H1 (cell line): ENCODE data around the gene DNAH8. TPM values are rescaled to one million over a fixed set of nuclear protein-coding genes. Genes with fewer than 3 reads are reported as not detected.

Experiments used
- CBX8 ChIP-seq: fragments of 300-800, 300-1000 bp; sonication (generic); IDR thresholded peaks from 2 replicates; pipeline ENCODE4 v1.7.1; 2016; ENCODE audit warnings: low read depth, low read length, borderline replicate concordance
- E2F6 ChIP-seq: IDR thresholded peaks from 2 replicates; pipeline ENCODE4 v1.6.1; 2012; ENCODE audit warnings: inconsistent platforms
- FOSL1 ChIP-seq: IDR thresholded peaks from 2 replicates; pipeline ENCODE4 v1.6.1; 2011; ENCODE audit warnings: mild to moderate bottlenecking, low read depth, low read length, moderate library complexity; ENCODE audit not compliant: insufficient read depth
- KDM1A ChIP-seq: fragments of 200-600, 300-600 bp; sonication (generic); IDR thresholded peaks from 2 replicates; pipeline ENCODE4 v1.7.1; 2016; ENCODE audit warnings: mild to moderate bottlenecking, low read length, borderline replicate concordance
- POU5F1 ChIP-seq: IDR thresholded peaks from 2 replicates; pipeline ENCODE4 v1.6.1; 2011; ENCODE audit warnings: low read depth, mild to moderate bottlenecking, low read length, moderate library complexity
- RXRA ChIP-seq: IDR thresholded peaks from 2 replicates; pipeline ENCODE4 v1.6.1; 2011; ENCODE audit warnings: low read depth, mild to moderate bottlenecking, low read length, moderate library complexity; ENCODE audit not compliant: insufficient read depth
- SP2 ChIP-seq: IDR thresholded peaks from 2 replicates; pipeline ENCODE4 v1.6.1; 2012; ENCODE audit warnings: mild to moderate bottlenecking, low read length, inconsistent platforms
- TCF12 ChIP-seq: IDR thresholded peaks from 2 replicates; pipeline ENCODE4 v1.6.1; 2011; ENCODE audit warnings: low read depth, mild to moderate bottlenecking, low read length
- ZNF274 ChIP-seq: IDR thresholded peaks from 2 replicates; pipeline ENCODE4 v1.7.0; 2012; ENCODE audit warnings: low read length, borderline replicate concordance; ENCODE audit errors: extremely low read depth
- polyA plus RNA-seq, 7 experiments: library from polyadenylated mRNA; depleted of rRNA in 3 of 7; stranded (reverse) in 5 of 7; unstranded in 2 of 7; fragments of >200 nt in 5 of 7; fragments of 200-250 nt in 2 of 7; gene quantifications; 1 replicate in 5 of 7; 2 replicates in 1 of 7; 4 replicates in 1 of 7; pipeline versions ENCODE4 v1.2.1 to v1.2.3, GENCODE V29; 2011 to 2013; ENCODE audit warnings: missing spikeins in 2 of 7, mixed read lengths in 2 of 7
- total RNA-seq: library from RNA; stranded (reverse); fragmentation: NEBNext Ultra II Directional; extraction: Animal tissue kit (Norgen Biotek cat#: 25700); gene quantifications from 2 replicates; pipeline ENCODE4 v1.2.1, GENCODE V29; 2021

DNAH8 gene
- total and polyA plus RNA-seq, 2 of the 8 experiments (the other 6 are each of a cell fraction or from before 2014, with no cell fraction given): under 0.01 TPM; not detected in 1

DNA sequence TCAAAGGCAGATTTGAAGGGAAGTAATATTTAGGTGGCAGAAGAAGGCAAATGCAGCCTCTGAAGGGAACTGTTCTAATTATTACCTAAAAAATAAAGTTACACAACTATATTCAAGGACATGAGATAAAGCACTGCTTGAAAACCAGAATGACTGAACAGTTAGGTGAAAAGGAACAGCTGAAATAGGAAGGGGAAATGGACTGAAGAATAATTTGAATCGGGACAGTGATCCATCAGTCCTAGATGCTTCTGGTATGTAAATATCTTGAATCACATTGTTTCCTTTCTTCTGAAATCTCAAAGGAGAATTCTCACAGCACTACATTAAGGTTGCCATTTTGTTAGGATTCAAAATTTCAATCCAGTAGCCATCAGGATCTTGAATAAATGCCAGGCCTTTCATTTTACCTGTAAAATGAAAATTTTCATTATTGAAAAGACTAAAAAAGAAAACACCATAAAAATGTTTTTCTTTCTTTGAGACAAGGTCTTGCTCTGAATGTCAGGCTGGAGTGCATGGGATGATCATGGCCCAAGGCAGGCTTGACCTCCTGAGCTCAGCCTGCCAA lies 38.1 kb upstream of the DNAH8 start (continued):
- TF ChIP-seq SP2 (no peak), E2F6 (no peak), RXRA (no peak), POU5F1 (no peak), TCF12 (no peak), FOSL1 (no peak), KDM1A (no peak), CBX8 (no peak), ZNF274 (no peak)
